Transverse colon (tissue), 4 donors: ENCODE measurements around the gene EGR1.

Experiments used
- CTCF ChIP-seq, 5 experiments: fragments of 200-600 bp in 3 of 5; fragments of 450-650 bp in 2 of 5; sonication (generic) in 3 of 5; IDR thresholded peaks; 1 replicate in 2 of 5; 2 replicates in 3 of 5; pipeline ENCODE4 v1.5.1; 2016 to 2017; ENCODE audit warnings: antibody characterized with exemption in 5 of 5, inconsistent platforms in 3 of 5, mild to moderate bottlenecking in 2 of 5, moderate library complexity in 1 of 5
- POLR2AphosphoS5 ChIP-seq, 3 donors: sonication (generic); formaldehyde crosslinking; IDR thresholded peaks; one replicate each; pipeline ENCODE4 v1.6.1; 2016; ENCODE audit warnings: antibody characterized with exemption in 3 of 3

- TF ChIP-seq POLR2AphosphoS5 (IDR thresholded peaks at IDR 0.05) (no peak), CTCF (IDR thresholded peaks at IDR 0.05) (no peak)
Observed at GRCh38 chr5:138452720-138453119, 12.6 kb upstream of the EGR1 start.
